Mononuclear cell (primary cell): Measurements from ENCODE around the gene ESPL1. TPM values are rescaled to one million over a fixed set of nuclear protein-coding genes. Genes with fewer than 3 reads are reported as not detected.

Experiments used
- H3K27me3 ChIP-seq: 2 replicates; pipeline ENCODE4 v1.6.0; 2011; ENCODE audit warnings: low read length, control low read depth; ENCODE audit not compliant: insufficient read depth
- H3K4me1 ChIP-seq: 2 replicates; pipeline ENCODE4 v1.5.1; 2011; ENCODE audit warnings: mild to moderate bottlenecking, low read length, control low read depth; ENCODE audit not compliant: insufficient read depth
- H3K4me3 ChIP-seq: 2 replicates; pipeline ENCODE4 v1.5.1; 2011; ENCODE audit warnings: mild to moderate bottlenecking, low read length, moderate library complexity
- H3K9me3 ChIP-seq: 2 replicates; pipeline ENCODE4 v1.5.1; 2011; ENCODE audit warnings: low read depth, mild to moderate bottlenecking, control low read depth, low read length
- total RNA-seq: library from RNA; depleted of rRNA; stranded (reverse); fragments of >200 nt; gene quantifications from one replicate; pipeline ENCODE4 v1.2.3, GENCODE V29; 2012

Gene ESPL1
- total RNA-seq, 1 donor = 1.0 TPM

- Histone ChIP-seq H3K27me3 (no peaks in the 10 kb centered on the region), H3K4me3 (no peak overlapping the region), H3K4me1 (peaks cover 40% of the 10 kb centered on the region), H3K9me3 (no peaks in the 10 kb centered on the region)
Measured at GRCh38 chr12:53236443-53237111, 31.5 kb upstream of the ESPL1 start.

GRCh38 chr12:53239643-53240258, 28.3 kb upstream of the ESPL1 start:
- Histone ChIP-seq H3K4me3 (no peak overlapping the region), H3K9me3 (no peaks in the 10 kb centered on the region), H3K27me3 (no peaks in the 10 kb centered on the region), H3K4me1 (peaks cover 18% of the 10 kb centered on the region)

GRCh38 chr12:53241623-53242412, 26.3 kb upstream of the ESPL1 start:
- H3K4me3 ChIP-seq = no peak overlapping the region
- H3K4me1 ChIP-seq = peaks cover 4% of the 10 kb centered on the region
- H3K27me3 ChIP-seq = no peaks in the 10 kb centered on the region
- no peaks in the 10 kb centered on the region for H3K9me3 ChIP-seq

- H3K9me3 ChIP-seq = no peaks in the 10 kb centered on the region
- no peaks in the 10 kb centered on the region for H3K27me3 ChIP-seq
- H3K4me1 ChIP-seq = no peaks in the 10 kb centered on the region
- H3K4me3 ChIP-seq = no peak overlapping the region
Measured at GRCh38 chr12:53244337-53244736, 23.8 kb upstream of the ESPL1 start.

- H3K27me3 ChIP-seq = no peaks in the 10 kb centered on the region
- H3K9me3 ChIP-seq = no peaks in the 10 kb centered on the region
- H3K4me3 ChIP-seq = no peak overlapping the region
- no peaks in the 10 kb centered on the region for H3K4me1 ChIP-seq
Measured at GRCh38 chr12:53245286-53245685, 22.8 kb upstream of the ESPL1 start.

- H3K27me3 ChIP-seq = no peaks in the 10 kb centered on the region
- H3K9me3 ChIP-seq = no peaks in the 10 kb centered on the region
- peaks cover 47% of the 10 kb centered on the region for H3K4me1 ChIP-seq
- H3K4me3 ChIP-seq = peak overlapping the region; percentile 85
Measured at GRCh38 chr12:53251477-53252348, 16.4 kb upstream of the ESPL1 start.

GRCh38 chr12:53252349-53252916, 15.7 kb upstream of the ESPL1 start:
- H3K27me3 ChIP-seq = no peaks in the 10 kb centered on the region
- H3K4me3 ChIP-seq = peak overlapping the region; percentile 85
- H3K4me1 ChIP-seq = peaks cover 48% of the 10 kb centered on the region
- no peaks in the 10 kb centered on the region for H3K9me3 ChIP-seq

- peaks cover 48% of the 10 kb centered on the region for H3K4me1 ChIP-seq
- no peak overlapping the region for H3K4me3 ChIP-seq
- no peaks in the 10 kb centered on the region for H3K9me3 ChIP-seq
- no peaks in the 10 kb centered on the region for H3K27me3 ChIP-seq
Measured at GRCh38 chr12:53253298-53253697, 14.8 kb upstream of the ESPL1 start.

- Histone ChIP-seq H3K27me3 (no peaks in the 10 kb centered on the region), H3K4me3 (no peak overlapping the region), H3K9me3 (no peaks in the 10 kb centered on the region), H3K4me1 (peaks cover 52% of the 10 kb centered on the region)
Measured at GRCh38 chr12:53254816-53255545, 13.1 kb upstream of the ESPL1 start.

GRCh38 chr12:53255996-53256395, 12.1 kb upstream of the ESPL1 start:
- Histone ChIP-seq H3K4me3 (no peak overlapping the region), H3K9me3 (no peaks in the 10 kb centered on the region), H3K4me1 (peaks cover 52% of the 10 kb centered on the region), H3K27me3 (no peaks in the 10 kb centered on the region)

GRCh38 chr12:53258541-53259539, 9.3 kb upstream of the ESPL1 start:
- H3K4me3 ChIP-seq = no peak overlapping the region
- no peaks in the 10 kb centered on the region for H3K9me3 ChIP-seq
- H3K4me1 ChIP-seq = peaks cover 30% of the 10 kb centered on the region
- no peaks in the 10 kb centered on the region for H3K27me3 ChIP-seq

- Histone ChIP-seq H3K27me3 (no peaks in the 10 kb centered on the region), H3K4me3 (no peak overlapping the region), H3K4me1 (peaks cover 23% of the 10 kb centered on the region), H3K9me3 (no peaks in the 10 kb centered on the region)
Measured at GRCh38 chr12:53259891-53260290, 8.2 kb upstream of the ESPL1 start.

GRCh38 chr12:53265783-53266182, 2.3 kb upstream of the ESPL1 start:
- no peak overlapping the region for H3K4me3 ChIP-seq
- no peaks in the 10 kb centered on the region for H3K9me3 ChIP-seq
- no peaks in the 10 kb centered on the region for H3K27me3 ChIP-seq
- H3K4me1 ChIP-seq = peaks cover 30% of the 10 kb centered on the region
